NAMALWA (cell line): ENCODE data around the gene MAP3K13.

Experiments
- DNase-seq: peaks from one replicate; pipeline ENCODE4 v3.0.0-alpha.2; 2015; ENCODE audit warnings: low spot score

Gene MAP3K13, protein sequence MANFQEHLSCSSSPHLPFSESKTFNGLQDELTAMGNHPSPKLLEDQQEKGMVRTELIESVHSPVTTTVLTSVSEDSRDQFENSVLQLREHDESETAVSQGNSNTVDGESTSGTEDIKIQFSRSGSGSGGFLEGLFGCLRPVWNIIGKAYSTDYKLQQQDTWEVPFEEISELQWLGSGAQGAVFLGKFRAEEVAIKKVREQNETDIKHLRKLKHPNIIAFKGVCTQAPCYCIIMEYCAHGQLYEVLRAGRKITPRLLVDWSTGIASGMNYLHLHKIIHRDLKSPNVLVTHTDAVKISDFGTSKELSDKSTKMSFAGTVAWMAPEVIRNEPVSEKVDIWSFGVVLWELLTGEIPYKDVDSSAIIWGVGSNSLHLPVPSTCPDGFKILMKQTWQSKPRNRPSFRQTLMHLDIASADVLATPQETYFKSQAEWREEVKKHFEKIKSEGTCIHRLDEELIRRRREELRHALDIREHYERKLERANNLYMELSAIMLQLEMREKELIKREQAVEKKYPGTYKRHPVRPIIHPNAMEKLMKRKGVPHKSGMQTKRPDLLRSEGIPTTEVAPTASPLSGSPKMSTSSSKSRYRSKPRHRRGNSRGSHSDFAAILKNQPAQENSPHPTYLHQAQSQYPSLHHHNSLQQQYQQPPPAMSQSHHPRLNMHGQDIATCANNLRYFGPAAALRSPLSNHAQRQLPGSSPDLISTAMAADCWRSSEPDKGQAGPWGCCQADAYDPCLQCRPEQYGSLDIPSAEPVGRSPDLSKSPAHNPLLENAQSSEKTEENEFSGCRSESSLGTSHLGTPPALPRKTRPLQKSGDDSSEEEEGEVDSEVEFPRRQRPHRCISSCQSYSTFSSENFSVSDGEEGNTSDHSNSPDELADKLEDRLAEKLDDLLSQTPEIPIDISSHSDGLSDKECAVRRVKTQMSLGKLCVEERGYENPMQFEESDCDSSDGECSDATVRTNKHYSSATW

DNA sequence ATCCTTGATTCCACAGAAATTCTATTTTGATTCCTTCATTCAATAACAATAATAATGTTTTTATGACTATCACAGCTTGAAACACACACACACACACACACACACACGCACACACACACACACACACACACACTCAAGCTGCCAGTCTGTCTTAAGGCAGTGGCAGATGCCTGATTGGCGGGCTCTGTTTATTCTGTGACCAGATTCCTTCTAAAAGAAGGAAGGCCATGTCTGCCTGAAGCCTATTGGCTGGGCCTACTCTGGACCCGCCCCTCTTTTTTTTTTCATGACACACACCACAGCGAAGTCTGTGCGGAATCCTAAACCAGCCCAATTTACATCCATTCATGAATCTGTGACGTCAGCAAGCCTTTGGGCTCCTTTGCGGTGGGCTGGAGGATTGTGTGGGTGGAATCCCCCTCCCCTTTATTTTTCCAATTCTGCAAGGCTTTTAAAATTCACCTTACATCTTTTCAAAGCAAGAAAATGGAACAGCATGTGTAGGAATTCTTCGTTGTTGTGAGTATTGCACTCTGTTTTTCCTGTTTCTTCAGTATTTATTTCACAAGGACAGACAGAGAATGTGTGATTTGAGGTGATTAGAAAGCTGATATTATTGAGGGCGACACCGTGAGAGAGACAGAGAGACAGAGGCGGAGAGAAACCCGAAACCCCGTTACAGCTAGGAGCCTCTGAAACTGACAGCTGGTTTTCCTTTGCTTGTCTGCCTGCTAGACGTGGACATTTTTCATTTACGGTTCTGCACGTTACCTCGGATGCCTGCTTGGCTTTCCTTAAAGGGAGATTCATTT, at the start of gene MAP3K13:
Gene MAP3K13, plus strand, starts transcription at position 287 of the 812 bp plus-strand sequence. CDS start 65,446 bp downstream, outside the sequence.
- peak; percentile 96 for DNase-seq

DNA sequence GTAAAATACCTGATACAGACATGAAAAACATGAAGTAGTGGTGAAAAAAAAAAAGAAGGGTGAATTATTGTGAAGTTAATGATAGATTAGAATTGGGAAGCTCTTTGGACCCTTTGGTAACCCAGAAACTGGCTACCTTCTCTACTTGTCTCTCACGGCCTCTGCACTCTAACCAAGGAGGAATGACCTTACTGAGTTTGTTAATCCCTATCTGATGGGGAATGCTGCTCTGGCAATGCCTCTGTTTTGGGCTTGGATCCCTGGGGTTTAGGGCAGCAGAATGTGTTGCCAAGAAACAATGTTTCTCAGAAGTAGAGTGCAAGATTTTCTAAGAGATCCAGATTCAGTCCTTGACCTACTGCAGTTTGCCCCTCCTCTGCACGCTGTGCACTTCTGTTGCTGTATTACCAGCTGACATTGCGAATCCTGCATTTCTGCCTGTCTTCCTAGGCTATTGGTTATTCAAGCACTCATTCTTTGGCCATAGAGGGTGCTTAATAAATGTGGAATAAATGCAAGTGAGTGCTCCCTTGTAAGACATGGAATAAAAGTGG, 49.2 kb upstream of the MAP3K13 start:
- DNase-seq = no peak

DNA sequence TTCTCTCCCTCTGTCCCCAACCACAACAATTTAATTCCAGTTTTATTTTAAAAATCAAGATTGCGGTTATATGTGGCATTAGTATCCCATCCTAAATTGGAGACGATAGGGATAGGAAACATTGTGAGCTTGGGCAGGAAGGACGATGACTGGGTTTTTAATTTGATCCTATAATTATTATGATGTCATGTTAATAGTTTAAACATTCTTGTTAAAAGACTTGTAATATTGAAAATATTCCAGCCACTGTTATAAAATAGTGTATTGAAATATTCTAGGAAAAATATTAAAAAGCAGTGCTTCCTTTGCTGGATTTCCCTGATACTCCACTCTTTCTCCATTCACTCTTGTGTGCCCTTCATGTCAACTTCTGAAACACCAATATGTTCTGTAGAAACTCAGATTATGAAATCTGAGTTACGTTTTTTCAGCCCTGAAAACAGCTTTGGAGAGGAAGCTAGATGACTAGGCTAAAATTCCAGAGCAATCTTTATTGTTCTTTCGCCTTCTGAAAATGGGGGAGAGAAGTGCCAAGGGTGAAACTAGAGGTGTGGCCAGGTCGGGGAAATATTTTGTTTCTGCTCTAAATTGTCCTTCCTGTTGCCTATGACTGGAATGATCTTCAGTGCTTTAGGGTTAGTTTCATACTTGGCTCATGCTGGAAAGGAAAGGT, 46.1 kb upstream of the MAP3K13 start:
- DNase-seq = no peak

DNA sequence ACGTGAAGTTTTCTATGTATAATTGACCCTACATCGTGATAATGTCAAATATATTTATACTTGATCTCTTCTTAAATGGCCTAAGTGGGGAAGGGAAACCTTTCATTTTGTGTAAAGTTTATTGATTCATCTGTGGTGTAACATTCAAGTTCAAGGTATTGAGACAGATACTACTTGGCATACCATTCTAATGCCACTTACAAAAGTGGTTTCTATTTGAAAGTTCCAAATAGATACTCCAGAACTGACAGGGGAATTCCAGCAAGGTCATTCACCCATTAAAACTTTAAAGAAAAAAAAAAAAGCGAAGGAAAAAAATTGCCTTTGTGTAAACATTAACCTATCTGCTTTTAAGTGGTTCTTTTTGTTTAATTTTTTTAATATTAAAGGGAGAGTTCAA, 45.3 kb upstream of the MAP3K13 start:
- no peak for DNase-seq

DNA sequence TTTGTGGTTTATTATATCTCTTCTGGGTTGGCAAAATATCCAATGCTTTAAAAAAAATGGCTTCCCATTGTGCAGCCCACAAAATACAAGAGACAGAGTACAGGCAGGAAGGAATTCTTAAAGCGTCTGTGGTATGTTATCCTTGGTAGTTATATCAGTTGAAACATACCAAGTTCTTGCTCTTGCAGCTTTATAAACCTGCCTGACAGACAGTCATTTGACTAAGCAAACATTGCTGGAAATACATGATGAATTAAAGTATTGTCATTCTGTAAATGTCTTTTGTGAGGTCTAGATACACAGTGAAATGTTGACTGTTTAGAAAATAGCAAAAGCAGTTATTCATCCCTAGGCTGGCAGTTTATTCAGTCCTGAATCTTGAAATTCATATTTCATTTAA, 44.8 kb upstream of the MAP3K13 start:
- no peak for DNase-seq

DNA sequence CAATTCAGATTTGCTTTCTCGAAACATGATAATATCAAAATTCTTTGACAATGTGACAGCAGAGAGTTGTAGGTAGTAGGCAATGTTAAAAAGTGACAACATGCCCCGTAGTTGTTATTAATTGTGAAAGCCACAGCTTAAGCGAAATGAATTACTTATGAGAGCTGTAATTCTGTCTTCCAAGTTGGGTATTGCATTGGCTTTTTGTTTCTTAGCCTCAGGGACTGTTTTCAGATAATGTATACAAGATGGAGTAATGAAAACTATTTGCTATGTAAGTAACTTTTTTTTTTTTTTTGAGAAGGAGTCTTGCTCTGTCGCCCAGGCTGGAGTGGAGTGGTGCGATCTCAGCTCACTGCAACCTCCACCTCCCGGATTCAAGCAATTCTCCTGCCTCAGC, 43.1 kb upstream of the MAP3K13 start:
- no peak for DNase-seq

DNA sequence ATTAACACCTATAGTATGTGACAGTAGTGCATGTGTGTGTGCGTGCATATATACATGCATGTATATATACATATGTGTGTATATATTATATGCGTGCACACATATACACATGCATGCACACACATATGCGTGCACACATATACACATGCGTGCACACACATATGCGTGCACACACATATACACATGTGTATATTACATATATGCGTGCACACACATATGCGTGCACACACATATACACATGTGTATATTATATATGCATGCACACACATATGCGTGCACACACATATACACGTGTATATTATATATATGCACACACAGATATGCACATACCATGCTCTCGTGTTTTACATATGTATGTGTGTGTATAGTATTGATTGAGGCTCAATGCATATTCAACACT, 42.0 kb upstream of the MAP3K13 start:
- no peak for DNase-seq

DNA sequence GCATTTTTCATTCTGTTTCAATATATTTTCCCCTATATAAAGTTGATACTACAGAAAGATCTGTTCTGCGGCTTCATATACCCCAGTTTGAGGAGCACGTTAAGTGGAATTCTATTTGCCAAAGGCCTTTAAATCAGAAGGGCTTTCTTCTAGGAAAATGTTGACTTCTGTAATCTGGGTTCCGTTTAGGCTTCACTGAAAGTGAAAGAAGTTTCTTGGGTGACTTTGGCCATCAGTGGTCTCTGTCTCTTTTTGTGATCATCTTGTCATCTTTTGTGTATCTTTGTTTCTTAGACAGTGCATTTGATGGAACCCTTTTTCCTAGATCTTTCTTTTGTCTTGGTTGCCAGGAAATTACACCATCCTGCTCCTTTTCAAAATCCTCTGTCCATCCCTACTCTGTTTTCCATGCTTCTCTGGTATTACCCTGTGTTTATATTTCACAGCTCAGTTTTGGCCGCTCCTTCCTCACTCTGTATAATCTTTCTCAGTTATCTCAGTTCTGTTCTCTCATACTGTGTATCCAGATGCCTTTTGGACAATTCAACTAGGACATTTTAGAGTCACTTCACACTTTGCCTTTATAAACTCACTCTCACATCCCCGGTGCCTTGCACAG, 40.7 kb upstream of the MAP3K13 start:
- no peak for DNase-seq

DNA sequence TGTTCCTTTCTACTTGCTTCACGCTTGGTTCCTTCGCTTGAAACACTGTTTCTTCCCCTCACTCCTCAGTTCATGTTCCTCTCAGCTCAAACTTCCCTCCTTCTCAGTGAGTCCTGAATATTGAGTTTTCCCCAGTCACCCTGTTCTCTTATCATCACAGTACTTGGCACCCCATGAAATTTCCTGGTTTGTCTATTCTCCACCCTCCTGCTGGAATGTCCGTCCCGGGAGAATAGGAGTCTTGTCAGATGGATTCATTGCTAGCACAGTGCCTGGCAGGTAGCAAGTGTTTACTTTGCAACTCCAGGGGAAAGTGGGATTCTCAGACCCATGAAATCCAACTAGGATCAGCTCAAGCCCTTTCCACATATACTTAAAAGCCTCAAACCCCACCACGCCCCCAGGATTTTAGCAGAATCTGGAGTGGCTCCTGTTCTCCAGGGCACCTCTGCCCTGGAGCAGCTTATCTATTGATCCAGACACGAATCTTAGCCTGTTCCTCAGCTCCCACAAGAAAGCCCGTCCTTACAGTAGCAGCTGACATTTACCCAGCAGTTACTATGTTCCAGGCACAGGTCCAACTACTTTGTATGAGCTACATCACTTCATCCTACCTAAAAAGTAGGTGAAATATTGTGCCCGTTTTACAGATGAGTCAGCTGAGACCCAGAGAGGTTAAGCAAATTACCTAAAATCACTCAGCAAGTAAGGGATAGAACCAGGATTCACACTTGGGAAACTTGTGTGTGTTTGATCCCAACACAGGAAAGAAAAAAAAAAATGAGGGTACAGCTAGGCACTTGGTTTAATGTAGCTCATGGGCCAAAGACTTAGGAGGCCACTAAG, 36.8 kb upstream of the MAP3K13 start:
- no peak for DNase-seq

DNA sequence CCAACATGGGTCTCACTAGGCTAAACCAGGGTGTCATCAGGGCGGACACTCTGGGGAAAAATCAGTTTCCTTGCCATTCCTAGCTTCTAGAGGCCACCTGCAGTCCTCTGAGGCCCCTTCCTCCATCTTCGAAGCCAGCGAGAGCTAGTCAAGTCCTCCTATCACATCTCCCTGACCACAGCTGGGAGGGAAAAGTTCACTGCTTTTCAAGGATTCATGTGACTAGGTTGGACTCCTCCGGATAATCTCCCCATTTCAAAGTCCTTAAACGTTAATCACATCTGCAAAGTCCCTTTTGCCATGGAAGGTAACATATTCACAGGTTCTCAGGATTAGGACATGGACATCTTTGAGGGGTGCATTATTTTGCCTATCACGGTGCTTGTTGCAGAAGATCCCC, 35.9 kb upstream of the MAP3K13 start:
- no peak for DNase-seq

DNA sequence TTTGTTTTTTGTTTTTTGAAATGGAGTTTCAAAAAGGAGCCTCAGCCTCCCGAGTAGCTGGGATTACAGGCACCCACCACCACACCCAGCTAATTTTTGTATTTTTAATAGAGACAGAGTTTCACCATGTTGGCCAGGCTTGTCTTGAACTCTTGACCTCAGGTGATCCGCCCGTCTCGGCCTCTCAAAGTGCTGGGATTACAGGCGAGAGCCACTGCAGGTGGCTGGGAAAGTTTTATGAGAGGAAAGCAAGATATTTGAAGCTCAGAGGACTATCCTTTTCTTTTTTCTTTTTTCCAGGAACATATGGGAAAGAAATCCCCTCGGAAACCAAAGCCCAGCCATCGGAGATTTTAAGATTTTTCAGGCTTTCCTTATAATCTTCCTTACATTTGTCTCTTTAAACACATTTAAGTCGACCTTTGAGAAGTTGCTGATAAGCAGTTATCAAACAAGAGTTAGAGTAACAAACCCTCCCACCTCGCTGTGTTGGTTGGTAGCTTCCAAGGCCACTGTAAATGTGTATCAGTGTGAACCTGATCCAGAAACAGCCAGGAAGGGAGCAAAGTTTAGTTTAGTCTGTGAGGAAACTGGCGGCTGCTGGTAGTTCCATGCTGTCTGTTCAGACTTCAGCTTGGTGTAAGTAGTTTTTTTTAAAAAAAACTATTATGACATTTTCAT, 34.5 kb upstream of the MAP3K13 start:
- DNase-seq = no peak

DNA sequence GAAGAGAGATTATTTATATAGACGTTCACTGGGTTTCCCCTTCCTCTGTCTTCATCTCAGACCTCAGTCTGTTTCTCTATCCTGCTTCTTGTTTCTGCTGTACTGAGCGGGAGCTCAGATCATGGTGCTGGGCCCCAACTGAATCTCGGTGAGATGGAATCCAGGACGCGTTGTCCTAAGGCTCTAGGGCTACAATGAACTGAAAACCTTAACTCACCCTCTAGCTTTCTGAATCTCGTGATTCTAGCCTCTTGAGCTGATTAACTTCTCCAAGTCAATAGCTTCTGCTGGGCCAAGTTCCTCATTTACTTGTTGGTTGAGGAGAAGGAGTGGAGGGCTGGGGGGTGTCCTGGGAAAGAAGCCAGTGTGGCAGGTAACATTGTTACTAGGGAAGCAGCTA, 32.7 kb upstream of the MAP3K13 start:
- DNase-seq = no peak

DNA sequence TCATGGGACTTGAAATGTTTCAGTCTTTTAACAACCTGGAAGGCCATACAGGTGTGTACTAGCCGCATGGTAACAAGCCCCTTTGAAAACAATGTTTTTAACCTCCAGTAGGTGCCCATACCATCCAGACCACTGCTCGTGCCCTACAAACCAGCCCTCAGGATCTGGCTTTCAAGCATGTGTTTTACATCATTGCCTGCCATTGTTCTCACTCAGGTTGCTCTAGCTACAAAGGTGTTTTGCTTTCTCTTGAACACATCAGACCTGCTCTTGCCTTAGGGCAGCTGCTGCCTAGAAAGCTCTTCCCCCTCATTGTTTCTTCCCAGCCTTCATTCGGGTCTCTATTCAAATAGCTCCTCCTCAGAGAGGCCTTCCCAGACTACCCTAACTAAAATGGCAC, 32.3 kb upstream of the MAP3K13 start:
- DNase-seq = no peak

DNA sequence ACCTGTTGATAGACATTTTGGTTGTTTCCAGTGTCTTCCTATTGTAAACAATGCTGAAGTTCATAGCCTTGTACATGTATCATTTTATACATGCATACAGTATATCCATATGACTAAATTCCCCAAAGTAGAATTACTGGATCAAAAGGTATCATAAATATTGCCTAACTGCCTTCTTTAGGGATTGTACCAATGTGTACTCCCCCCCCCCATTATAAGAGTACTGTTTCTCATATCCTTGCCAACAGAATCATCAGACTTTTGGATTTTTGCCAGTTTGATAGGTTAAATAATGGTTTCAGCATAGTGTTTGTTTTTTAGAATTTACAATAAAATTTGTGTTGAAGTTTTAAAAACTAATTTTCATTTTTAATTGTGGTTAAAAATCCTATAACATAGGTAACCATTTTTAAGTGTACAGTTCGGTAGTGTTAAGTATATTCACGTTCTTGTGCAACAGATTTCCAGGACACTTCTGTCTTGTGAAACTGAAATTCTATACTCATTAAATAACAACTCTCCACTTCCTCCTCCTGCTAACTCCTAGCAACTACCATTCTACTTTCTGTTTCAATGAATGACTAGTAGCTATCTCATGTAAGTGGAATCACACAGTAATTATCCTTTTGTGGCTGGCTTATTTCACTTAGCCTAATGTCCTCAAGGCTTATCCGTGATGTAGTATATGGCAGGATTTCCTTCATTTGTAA, 30.8 kb upstream of the MAP3K13 start:
- DNase-seq = peak; percentile 67

DNA sequence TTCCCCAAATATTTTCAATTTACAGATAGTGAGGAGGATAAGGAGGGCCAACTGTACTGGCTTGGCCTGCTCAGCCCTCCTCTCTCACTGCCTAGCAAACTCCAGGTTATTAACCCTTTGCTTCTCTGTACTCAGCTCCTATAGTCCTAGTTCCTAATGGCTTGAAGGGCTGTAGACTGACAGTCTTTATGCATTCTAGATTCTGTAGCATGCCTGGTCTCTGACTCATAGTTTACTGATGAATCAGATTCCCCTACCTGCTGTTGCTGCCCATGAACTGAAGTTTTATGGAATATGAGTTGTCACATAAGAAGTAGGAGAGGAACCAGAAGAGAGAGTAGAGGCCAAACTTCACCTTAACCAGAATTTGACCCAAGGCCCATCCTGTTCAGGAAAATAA, 27.1 kb upstream of the MAP3K13 start:
- no peak for DNase-seq

DNA sequence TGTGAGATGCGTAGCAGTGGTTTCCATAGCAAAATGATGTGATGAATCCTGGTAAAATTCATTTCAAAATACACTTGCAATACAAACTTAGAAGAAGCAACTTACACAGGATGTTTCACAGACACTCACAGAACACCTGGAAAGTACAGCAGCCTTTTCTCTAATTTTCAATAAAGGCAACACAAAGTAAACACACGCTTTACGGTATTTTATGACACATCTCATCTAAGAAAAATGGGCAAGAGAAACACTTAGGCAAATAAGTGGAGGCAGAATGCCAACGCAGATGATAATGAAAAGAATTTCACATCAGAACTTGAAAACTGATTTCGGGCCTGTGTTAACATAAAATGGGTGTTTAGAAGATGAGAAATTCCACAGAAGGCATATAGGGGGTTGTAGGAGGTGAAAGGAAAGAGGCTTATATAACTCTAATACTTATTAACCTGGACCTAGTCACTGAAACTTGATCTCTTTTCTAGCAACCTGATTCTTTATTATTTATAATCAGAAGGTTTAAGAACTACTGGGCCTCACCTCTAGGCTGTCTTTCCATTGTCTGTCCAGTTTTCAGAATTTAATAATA, 25.6 kb upstream of the MAP3K13 start:
- DNase-seq = no peak

DNA sequence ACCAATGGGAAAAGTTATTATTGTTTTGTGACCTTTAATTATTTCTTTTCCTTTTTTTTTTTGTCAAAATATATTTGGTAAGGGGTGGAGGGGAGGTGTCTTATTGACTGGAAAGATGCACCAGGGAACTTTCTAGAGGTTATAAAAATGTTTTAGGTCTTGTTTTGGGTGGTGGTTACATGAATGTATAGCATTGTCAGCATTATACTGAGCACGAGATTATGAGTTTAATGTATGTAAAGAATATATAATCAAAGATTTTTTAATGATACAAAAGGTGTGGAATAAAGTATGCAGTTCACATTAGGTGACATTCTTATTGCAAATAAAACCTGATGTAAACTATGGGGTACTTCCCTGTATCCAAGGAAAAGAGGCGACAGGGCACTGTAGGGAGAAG, 23.0 kb upstream of the MAP3K13 start:
- no peak for DNase-seq

DNA sequence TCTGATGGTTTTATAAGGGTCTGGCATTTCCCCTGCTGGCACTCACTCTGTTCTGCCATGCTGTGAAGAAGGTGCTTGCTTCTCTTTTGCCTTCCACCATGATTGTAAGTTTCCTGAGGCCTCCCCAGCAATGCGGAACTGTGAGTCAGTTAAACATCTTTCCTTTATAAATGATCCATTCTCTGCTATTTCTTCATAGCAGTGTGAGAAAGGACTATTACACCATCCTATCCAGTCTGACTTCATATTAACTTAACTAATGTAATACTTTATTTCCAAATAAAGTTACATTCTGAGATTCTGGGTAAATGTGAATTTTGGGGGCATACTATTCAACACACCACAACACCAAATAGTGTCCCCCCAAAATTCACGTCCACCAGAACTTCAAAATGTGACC, 22.2 kb upstream of the MAP3K13 start:
- DNase-seq = no peak
